DLD1 (cell line): Measurements from ENCODE around the gene KRT222.

Source experiments
- in situ Hi-C: cut with HindIII; loops from 2 replicates; pipeline ENCODE4 v1.10.0; 2017; ENCODE audit warnings: low sequenced_read_pairs

The KRT222 gene

DNA sequence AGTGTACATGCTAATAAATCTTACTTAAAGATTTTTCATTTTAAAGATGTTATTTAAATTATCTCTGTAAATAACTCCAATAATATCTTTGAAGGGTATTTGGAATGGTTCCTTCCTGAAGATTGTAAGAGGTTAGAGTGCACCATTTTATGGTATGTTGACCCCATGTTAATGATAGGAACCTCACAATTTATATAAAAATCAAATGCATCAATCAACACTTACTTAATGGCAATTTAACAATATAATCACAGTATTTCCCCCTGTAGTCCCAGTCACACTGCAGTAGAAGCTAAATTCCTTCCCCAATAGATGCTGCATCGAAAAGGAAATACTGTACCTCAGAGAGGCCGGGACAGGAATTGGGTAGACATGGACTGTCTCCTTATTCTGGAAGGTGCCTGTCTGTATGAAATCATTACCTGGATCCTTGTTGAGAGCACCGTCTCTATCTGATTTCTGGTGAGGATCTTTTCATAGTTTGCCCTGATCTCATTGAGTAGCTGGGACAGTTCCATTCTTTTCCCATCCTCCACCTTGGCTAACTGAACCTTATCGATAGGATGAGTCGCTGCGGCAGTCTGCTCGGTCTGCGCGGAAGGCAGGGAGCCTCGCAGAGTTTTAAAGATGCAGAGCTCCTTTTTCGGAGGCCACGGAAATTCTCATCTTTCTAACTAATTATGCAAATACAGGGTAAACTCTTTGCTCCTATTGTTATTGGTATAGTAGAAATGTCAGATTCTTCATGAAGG, at the start of gene KRT222:
KRT222 (minus strand) TSS at position 596 of the 752 bp plus-strand sequence; CDS start at position 518, 78 bp downstream.
- in situ Hi-C loops: no loop called here

DNA sequence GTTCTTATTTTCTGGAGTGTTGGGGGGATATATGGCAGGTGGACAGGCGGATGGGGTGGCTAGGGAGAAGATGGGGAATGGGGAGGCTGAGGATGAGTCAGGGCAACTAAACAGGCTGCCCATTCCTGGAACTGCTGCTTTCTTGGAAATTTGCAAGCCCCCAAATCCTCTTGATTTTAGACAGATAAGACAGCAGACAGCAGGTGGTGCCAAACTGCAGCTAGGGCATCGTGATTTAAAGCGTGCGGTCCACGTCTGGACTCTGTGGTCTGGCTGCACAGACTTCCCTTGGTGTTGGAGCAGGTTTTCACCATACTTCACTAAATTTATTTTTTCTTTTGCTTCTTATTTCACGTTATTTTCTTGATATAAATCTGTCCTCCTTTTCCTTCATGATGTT, 49.5 kb upstream of the KRT222 start:
- in situ Hi-C loops: no loop called here

DNA sequence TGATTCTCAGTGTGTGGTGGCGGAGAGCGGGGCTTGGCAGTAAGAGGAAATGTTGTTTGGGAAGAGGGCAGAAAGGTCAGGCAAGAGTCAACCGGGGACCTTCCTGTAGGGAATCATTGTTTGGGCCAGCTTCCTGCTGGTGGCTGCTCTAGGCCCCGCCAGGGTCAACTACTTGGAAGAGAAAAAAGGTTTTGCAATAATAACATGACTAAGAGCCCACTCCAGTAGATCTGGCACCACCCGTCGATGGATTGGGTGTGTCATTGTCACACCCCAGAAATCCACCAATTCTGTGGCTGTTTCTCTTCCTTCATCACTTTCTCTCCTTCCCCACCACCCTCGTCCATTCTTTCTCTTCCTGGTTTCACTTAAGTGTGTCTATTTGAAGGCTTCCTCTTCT, 42.8 kb upstream of the KRT222 start:
- in situ Hi-C loops: no loop called here

DNA sequence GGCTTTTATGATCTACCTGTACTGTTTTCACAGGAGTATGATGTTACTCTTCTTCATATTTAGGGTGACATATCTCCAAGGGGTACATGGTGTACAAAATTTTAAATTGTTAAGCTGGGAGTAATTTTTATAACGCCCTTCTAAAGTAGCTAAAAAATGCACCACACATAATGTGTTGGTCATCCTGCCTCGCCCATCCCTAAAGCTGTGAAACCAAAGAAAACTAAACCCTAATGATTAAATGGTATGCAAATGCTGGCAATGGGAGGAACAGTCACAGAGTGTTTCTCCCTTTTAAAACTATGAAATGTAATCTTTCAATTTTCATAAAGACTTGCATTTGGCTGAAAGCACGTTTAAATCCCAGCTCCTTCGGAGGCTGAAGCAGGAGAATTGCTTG, 40.6 kb upstream of the KRT222 start:
- in situ Hi-C loops: no loop called here

DNA sequence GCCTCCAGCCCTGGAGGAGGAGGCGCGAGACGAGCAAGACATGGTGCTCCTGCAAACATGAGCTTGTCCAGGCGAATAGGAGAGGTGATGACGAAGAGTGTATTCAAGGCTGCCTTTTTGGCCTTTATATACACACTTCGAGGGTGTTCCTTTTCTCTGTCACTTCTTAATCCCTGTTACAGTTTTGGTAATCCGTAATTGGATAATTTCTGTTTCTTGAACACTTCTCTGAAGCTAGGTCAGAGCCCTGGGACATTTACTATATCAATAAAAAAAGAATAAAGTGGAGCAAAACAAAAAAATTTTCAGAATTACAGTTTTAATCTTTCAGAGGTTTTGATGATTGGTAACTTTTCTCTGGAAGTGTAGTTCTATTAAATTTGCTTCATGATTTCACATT, 38.7 kb upstream of the KRT222 start, which contains the start of gene KRT24:
KRT24 (minus strand) TSS at position 101 of the 400 bp plus-strand sequence; CDS start at position 42, 59 bp downstream.
- in situ Hi-C loops: no loop called here

DNA sequence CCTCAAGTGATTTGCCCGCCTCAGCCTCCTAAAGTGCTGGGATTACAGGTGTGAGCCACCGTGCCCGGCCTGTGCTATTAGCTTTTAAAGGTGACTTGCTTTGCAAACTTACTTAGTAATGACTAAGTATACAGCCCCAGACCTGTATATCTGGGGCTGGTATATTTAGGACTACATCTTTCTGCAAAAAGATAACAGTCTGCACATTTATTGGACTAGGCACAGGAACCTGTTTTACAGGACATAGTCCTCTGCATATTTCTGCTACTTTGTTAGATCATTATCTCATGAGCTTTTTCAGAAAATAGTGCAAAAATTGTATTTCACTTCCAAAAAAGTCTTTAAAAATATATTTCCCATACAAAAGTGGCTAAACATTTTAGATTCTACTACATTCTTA, 37.3 kb upstream of the KRT222 start:
- in situ Hi-C loops: no loop called here

DNA sequence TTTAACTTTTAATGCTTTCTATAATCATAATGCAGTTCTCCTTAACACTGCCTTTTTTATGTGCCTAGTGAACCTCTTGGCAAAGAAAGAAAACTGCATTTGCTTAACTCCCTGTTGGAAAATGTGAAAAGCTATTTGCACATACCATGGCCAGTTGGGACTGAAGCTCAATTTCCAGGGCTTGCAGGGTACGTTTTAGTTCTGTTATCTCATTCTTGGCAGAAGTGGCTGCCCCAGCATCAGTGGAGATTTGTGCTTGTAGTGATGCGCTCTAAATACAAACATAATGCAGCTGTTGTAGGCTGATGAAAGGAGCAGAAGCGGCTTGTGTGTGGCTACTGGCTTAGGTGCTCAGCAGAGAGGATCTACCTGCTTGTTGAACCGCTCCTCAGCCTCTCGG, 34.9 kb upstream of the KRT222 start:
- in situ Hi-C loops: no loop called here

DNA sequence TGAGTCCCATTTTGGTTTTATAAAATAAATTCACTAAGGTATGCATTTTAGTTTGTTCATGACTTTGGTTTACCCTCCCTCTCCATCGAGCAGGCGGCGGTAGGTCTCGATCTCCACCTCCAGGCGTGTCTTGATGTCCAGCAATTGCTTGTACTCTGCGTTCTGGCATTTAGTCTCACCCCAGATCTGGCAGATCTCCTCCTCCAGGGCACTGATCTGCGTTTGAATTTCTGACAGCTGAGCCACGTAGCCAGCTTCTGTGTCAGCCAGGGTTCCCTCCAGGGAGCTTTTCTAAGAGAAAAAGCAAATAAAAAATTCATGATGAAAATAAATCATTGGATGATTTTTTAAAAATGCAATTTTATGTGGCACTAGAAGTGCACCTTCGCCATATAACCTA, 34.4 kb upstream of the KRT222 start:
- in situ Hi-C loops: no loop called here

DNA sequence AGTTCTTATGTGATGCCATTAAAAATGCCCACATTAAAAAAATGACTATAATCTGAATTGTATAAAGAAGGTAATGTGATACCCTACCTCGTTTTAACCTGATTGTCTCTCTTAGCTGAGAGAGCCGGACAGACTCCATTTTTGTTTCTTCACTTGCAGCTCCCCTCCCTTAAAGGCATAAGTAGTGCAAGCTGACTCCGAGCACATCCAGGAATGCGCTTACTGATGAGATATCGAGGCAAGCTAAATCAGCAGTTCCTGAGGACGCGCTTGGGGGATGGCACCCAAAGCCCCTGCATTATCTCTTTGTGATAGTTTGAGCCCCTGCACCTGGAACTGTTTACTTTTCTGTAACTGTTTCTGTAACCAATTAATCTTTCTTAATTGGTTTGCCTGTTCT, 32.3 kb upstream of the KRT222 start:
- in situ Hi-C loops: no loop called here

DNA sequence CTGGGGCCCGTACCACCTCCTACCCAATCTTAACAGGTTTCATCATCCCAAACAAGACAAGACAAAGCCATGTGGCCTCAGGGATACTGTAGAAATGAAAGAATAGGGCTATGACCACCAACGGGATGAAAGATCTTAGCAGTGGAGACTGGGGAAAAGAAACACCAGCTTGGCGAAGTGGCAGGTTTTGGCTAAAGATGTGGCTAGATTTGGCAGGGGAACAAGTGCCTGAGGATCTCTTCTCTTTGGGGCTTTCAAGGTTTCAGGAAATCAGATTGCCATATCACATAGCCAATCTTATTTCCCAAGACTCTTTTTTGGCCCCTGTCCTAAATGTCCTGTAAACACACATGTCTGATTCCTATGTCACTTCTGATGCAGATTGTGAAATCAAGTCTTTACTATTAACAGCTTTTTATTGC, 31.7 kb upstream of the KRT222 start:
- in situ Hi-C loops: no loop called here

DNA sequence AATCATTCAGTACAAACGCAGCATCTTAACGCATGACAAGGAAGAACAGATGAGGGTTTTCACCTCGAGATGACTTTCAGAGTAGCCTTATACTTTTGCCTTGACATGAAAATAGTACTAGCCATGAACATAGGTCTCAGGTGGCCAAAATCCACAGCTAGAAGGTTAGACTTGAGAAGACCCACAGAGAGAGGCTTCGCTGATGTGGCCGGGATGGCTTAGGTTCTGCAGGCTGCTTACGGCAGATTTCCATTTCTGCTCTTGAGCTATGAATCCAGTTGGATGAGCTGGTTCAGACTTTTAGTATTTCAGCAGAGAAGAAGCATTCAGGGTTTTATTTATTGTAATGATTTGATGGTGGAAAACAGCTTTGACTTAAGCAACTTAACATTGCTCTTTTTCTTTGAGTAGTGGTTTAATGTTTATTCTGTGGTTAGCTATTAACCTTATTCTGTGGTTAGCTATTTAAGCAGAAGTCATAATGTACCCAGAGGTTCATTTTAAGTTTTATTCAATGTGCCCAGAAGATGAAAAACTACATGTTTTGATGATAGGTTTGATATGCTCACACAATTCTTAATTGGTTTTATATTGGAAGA, 31.0 kb upstream of the KRT222 start:
- in situ Hi-C loops: no loop called here

DNA sequence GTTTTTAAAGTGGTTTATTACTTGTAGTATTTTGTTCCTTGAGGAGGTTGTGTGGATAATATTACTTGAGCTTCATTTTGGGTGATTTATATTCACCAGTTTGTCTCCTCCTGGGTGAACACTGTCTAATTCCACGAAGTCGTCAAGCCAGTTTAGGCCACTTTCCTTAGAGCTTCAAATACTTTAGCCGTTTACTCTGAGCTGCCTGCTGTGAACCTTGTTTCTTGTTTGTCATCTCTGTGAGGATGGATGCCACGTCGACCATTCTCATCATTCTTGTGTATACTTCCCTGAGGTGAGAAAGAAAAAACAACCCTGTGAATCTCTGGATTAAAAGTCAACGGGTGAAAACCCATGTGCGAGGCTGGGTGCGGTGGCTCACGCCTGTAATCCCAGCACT, 29.6 kb upstream of the KRT222 start:
- in situ Hi-C loops: no loop called here

DNA sequence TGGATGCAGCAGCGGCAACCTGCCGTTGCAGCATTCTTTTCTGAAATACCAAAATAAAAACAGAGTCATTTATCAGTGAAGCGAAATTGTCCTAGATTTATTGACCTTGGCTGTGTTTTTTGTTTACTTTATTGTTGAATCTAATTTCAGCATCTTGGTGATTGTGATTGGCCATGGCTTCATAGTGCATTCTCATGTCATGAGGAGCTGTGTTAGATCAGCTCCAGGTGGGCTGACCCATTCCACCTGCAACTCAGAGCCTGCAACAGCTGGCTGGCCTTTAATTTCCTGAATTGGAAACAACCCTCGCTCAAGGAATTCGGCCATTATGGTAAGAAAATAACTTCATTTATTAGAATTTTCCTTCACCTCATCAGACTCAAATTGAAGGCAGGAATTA, 22.1 kb upstream of the KRT222 start:
- in situ Hi-C loops: no loop called here

DNA sequence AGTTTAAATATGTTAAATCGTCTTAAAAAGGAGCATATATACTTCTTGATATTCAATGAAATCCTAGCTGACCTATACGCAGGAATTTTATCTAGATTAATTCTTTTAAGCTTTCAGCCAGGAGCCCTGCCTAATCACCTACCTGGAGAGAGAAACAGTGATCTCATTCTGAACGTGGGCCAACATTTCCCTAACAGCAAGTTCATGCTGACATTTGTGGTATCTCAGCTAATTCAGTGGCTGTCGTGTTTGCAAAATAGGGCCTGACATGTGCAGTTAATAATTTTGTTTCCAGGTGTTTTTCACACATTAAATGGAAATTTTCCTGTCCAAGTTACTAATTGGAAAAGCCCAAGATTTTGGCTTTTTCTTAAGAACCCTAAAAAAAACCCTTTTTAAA, 21.2 kb upstream of the KRT222 start:
- in situ Hi-C loops: no loop called here

DNA sequence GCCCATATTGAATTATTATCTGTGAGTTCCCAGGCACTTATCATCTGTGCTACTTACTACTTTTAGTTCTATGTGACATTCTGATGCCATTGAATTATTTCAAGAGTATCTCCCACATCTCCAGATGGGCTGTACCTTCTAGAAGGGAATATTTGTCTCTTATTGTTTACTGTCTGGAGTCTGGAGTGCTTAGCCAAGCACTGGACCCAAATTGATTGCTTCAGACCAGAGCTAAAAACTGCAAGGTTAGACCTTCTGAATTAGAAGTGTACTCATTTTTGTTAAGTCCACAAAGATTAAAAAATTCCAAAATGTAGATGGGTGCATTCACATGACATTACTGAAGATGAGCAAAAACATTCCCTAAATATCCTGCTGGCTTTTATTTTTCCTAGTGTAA, 16.0 kb upstream of the KRT222 start:
- in situ Hi-C loops: no loop called here

DNA sequence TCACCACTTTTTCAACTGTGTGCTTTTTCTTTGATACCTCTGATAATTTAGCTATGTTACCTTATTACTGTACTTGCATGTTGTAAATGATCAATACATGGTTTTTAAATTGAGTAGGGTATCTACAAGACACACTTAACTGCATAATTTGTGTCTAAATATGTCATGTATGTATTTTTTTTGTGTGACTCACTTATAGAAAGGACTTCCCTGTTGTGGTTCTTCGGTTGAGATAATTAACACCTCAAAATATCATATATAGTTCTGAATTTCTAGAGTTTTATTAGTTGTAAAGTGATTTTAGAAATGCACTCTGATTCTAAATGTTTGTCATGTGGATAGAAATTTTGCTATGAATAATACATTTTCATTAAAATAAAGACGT, 14.5 kb upstream of the KRT222 start:
- in situ Hi-C loops: no loop called here

DNA sequence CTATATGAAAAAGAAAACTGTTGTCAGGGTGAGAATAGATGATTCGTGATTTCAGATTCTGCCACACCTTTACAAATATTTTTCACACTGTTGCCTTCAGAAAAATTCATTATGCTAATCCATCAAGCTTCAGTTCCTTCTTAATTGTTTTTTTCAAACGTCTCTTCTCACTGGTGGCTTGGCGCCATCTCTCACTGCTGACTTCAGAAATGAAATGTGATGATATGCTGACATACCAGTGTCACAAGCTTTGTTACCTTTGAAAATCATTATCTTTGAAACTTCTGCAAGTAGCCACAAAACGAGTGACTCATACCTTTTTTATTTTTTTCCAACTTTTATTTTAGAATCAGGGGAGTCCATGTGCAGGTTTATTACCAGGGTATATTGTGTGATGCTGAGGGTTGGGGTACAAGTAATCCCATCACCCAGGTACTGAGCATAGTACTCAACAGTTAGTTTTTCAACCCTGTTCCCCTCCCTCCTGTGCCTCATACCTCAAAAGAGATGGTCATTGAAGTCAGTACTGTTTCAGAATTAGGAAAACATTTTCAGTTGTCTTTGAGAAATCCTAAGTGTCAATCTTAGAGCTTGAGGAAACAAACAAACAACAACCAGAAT, 14.0 kb upstream of the KRT222 start:
- in situ Hi-C loops: no loop called here

DNA sequence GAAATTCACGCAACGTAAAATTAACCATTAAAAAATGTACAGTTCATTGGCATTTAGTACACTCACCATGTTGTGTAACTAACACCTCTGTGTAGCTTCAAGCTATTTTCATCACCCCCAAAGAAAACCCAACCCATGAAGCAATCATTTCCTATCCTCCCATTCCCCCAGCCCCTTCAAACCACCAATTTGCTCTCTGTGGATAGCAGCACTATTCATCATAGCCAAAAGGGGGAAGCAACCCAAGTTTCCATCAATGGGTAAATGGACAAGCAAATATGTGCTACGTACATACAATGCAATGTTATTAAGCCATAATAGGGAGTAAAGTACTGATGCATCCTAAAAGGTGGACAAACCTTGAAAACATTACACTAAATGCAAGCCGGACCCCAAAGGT, 10.9 kb upstream of the KRT222 start:
- in situ Hi-C loops: no loop called here

DNA sequence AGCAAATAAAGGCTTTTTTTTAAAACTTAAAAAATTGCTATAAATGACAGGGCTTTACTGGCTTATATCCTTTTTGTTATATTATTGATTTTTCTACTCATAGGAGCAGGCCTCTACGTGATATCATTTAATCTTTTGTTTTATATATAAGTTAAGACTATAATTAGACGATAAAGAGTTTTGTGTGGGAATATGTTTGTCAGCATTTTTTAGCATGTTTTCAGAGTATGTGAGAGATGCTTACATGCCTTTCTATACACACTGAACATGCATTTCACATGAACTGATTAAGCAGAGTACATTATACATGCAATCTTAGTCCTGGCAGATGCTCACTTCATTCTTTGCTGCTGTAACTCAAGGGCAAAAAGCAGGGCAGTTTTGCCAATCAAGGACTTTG, 7.7 kb upstream of the KRT222 start:
- in situ Hi-C loops: no loop called here

DNA sequence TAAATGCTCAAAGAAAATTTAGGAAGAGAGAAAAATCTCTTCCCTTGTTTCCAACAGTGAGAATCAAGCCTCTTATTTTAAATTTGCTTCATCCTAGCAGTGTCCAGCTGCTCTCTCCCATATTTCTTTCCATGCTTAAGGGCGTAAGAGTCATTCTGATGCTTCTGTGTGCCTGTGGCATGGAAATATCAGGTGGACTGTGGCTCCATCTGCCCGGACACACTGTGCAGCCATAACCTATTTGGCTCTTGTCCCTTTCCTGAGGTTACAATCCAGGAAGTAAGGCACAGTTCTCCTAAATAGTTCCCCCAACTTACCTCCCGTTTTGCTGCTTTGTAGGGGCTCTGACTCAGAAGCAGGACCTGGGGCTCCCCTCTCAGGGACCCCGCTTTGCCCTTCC, 6.3 kb upstream of the KRT222 start:
- in situ Hi-C loops: no loop called here

DNA sequence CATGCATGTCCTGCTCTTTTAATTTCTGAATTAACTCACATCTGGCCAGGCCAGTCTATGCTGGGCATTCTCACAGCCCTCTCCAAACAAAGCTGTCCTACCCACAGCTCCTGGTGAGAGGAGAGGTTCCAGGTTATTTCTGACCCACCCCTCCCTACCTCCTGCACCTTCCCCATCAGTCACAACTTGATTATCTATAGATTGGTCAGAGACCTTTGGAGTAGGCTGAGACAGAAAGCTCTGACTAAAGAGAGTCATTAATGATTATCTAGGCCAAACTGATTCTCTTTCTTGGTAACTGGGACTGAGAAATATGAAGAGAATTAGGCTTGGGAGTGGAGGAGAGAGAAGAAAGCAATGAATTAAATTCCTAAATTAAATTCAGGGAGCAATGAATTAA, 1.4 kb upstream of the KRT222 start:
- in situ Hi-C loops: no loop called here

DNA sequence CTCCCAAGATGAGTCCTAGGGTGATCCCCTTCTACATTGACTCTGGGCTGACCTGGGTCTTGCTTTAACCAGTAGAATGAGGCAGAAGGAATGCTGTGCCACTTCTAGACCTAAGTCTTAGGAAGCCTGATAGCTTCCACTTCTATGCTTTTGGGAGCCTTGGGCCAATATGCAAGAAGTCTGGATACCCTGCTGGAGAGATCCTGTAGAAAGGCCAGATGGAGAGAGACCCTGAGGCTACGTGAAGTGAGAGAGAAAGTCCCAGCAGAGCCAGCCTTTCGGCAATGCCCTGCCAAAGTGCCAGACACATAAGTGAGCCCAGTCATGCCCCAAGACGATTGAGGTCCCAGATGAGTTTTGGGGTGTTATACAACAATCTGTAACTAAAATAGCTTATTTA, 1.7 kb downstream of the KRT222 start:
- in situ Hi-C loops: no loop called here
